Measurements from ENCODE around the gene PCDH19.

DNA sequence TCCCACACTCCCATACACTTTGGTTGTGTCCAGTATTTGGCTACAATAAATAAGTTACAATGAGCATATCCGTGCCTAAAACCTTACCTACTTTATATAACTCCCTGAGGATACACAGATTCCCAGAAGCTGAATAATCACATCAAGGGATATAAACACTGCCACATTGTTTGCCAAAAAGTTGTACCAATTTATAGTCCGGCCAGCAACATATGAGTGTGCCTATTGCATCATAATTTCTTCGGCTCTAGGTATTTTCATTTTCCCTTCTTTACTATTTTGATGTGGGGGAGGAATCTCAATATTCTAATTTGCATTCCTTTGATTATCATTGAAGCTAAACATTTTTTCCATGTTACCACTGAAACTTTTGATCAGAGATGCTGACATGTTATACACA is 146.4 kb downstream of the PCDH19 start:
- no peak for TF ChIP-seq CTCF (IDR thresholded peaks at IDR 0.05)
- no peak for TF ChIP-seq POLR2A (IDR thresholded peaks at IDR 0.05)

Measured in testis (tissue), 2 donors.